RWPE1 (cell line): ENCODE results near the gene IGFN1.

ENCODE experiments used
- CTCF ChIA-PET: fragments of 350-600 bp; sonication (Branson Sonifier 250); formaldehyde crosslinking; extraction: SDS; loops from one replicate; lab custom pipeline; 2021; lab: Yijun Ruan, JAX
- POLR2A ChIA-PET: fragments of 400-600 bp; formaldehyde crosslinking; extraction: SDS; loops from one replicate; lab custom pipeline; 2020; ENCODE audit warnings: antibody characterized with exemption; ENCODE audit not compliant: low non-redundant PET; lab: Yijun Ruan, JAX
- DNase-seq: peaks from one replicate; pipeline ENCODE4 v3.0.0; 2012; ENCODE audit warnings: low spot score
- H3K27ac ChIP-seq: fragments of 450-650 bp; 2 replicates; pipeline ENCODE4 v1.5.1; 2017
- CTCF ChIP-seq: fragments of 450-650 bp; conservative IDR thresholded peaks from 2 replicates; pipeline ENCODE4 v1.5.1; 2017; ENCODE audit warnings: low read depth, mild to moderate bottlenecking

IGFN1 gene

DNA sequence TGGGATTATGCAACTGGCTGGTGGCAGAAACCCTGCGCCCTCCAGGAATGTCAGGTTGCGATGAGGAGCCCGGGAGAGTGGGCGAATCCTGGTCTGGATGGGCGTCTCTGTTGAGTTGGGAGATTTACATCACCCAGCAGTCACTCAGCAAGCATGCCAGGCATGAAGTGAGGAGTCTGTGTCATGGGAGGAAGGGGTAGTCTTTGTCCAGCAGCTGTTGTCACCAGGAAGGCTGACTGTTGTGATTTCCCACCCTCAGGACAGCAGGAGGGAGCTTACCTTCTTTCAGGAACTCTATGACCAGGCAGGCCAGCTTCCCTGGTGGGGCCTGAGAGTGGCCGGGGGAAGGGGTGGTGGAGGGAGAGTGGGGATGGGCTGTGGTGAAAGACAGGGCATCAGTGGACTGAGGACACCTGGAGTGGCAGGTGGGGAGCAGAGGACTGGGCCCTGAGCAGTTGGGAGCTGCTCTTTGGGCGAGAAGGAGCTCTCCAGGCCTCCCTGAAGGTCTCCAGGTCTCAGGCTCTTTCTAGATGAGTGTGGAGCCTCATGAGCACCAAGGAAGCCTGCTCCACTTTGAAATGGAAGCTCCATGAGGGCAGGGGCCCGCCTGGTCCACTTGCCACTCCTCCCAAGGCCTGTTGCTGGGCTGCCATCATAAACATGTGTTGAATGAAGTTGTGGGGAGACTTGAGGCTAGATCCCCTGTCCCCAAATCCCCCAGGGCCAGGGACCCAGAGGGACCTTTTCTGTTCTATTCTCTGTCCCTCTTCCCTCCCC is 71.3 kb downstream of the IGFN1 start:
- ChIA-PET CTCF (interaction anchor here (0.5 to 1.1 kb wide), 3 partner anchors 15 to 47 kb away, joined by 3 to 4 read pairs (median 3); no protein-coding TSS in a partner anchor), POLR2A (interaction anchor here (5.2 kb wide), 1 partner anchor 24 kb away, joined by 109 read pairs; the partner anchor contains the start of gene PKP1)
- no peak for TF ChIP-seq CTCF
- DNase-seq: no peak
- H3K27ac ChIP-seq: peak overlapping the region; percentile 99

- no peak for DNase-seq
- ChIA-PET CTCF (interaction anchor here (0.6 to 1.2 kb wide), 4 partner anchors 9 to 105 kb away, joined by 3 to 6 read pairs (median 4); no protein-coding TSS in a partner anchor), POLR2A (interaction anchor here (5.2 kb wide), 1 partner anchor 23 kb away, joined by 109 read pairs; the partner anchor contains the start of gene PKP1)
- no peak for TF ChIP-seq CTCF
- peak overlapping the region; percentile 99 for H3K27ac ChIP-seq
These were observed 72.5 kb downstream of the IGFN1 start for GRCh38 chr1:201262963-201263608.

DNA sequence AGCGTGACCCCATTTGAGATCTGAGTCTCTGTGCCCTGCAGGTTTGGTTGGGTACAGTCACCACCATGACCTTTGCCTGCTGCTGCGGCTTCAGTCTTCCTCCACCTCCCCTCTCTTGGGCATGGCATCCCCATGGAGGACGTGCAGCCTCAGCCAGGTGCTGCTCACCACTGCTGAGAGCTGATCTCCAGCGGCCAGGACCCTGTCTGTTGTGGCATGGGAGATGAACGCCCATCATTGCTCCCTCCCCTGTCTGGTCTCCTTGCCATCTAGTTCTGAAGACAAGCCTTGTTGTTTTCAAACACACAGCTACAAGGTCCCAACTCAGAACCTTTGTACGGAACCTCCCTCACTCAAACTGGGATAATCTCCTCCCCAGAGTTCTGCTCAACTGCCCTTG is 73.4 kb downstream of the IGFN1 start:
- peak overlapping the region; percentile 50 for H3K27ac ChIP-seq
- ChIA-PET POLR2A (interaction anchor here (0.6 kb wide), 1 partner anchor 126 kb away, joined by 4 read pairs; no protein-coding TSS in a partner anchor), CTCF (interaction anchor here (3.6 kb wide), 1 partner anchor 10 kb away, joined by 17 read pairs; no protein-coding TSS in a partner anchor)
- no peak for DNase-seq
- no peak for TF ChIP-seq CTCF

DNA sequence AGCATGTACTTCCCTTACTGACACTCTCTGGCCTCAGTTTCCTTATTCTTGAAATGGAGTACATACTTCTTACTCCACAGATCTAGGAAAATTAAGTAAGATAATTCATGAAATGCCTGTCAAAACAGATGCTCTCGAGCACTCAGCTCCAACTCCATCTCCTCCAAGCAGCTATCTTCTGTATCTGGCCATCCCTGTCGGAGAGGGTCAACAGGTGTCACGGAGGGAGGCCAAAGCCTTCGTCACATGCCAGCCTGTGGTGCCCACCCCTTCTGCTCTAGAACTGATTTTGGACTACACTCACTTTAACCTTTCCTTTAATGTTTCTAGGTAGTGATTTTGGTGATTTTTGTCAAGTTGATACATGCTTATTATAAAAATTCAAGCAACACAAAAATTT is 73.9 kb downstream of the IGFN1 start:
- POLR2A ChIA-PET: interaction anchor here (0.6 kb wide), 1 partner anchor 126 kb away, joined by 4 read pairs; no protein-coding TSS in a partner anchor
- TF ChIP-seq CTCF: no peak
- CTCF ChIA-PET: interaction anchor here (3.6 kb wide), 1 partner anchor 10 kb away, joined by 17 read pairs; no protein-coding TSS in a partner anchor
- no peak for DNase-seq
- peak overlapping the region; percentile 50 for H3K27ac ChIP-seq

DNA sequence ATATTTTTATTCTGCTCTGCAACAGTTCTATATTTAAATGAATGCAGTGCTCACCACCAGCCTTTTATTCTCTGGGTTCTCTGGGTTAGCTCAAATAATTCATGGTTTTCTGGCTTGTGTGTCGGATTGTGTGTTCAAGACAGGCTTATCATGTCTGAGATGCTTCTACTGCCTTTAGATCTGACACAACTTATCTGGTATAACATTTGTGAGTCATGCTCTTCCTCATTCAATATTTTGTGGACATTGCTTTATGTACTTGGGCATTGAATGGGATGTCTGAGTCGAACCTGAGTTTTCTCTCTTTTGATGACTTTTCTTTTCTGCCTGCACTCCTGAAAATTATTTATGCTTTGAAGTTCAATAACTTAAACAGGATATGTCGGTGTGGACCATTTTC is 75.1 kb downstream of the IGFN1 start:
- TF ChIP-seq CTCF: no peak
- H3K27ac ChIP-seq: no peak overlapping the region
- POLR2A ChIA-PET: no interaction called here
- DNase-seq: no peak
- CTCF ChIA-PET: interaction anchor here (3.6 kb wide), 1 partner anchor 11 kb away, joined by 17 read pairs; no protein-coding TSS in a partner anchor

- TF ChIP-seq CTCF: no peak
- DNase-seq: no peak
- ChIA-PET CTCF (interaction anchor here (0.6 to 3.6 kb wide), 2 partner anchors 12 to 68 kb away, joined by 3 to 17 read pairs; no protein-coding TSS in a partner anchor), POLR2A (no interaction called here)
- no peak overlapping the region for H3K27ac ChIP-seq
These were observed 75.7 kb downstream of the IGFN1 start for GRCh38 chr1:201266276-201266675.
